Skeletal muscle tissue (tissue), 4 donors: ENCODE results near the gene AIF1L. TPM values are rescaled to one million over a fixed set of nuclear protein-coding genes. Genes with fewer than 3 reads are reported as not detected.
"Not testable (repeated sequence)": the region's sequence is repeated elsewhere in the genome, so short reads cannot be mapped to it uniquely, and the experiment has no call there.

Source experiments
- H3K27ac ChIP-seq: one replicate; pipeline ENCODE4 v1.7.0; 2013; ENCODE audit warnings: mild to moderate bottlenecking, low read depth, low read length, inconsistent platforms
- H3K27me3 ChIP-seq, 3 donors: one replicate each; pipeline ENCODE4 v1.7.0; 2013; ENCODE audit warnings: low read length in 3 of 3; ENCODE audit not compliant: control insufficient read depth in 3 of 3, insufficient read depth in 3 of 3
- H3K36me3 ChIP-seq, 3 donors: one replicate each; pipeline ENCODE4 v1.7.0; 2013; ENCODE audit warnings: low read length in 3 of 3; ENCODE audit not compliant: control insufficient read depth in 3 of 3, insufficient read depth in 3 of 3
- H3K4me1 ChIP-seq, 3 donors: one replicate each; pipeline ENCODE4 v1.7.0; 2013; ENCODE audit warnings: low read length in 3 of 3, mild to moderate bottlenecking in 3 of 3; ENCODE audit not compliant: control insufficient read depth in 3 of 3, insufficient read depth in 3 of 3
- H3K4me3 ChIP-seq, 3 donors: one replicate each; pipeline ENCODE4 v1.7.0; 2013; ENCODE audit warnings: low read length in 3 of 3
- H3K9ac ChIP-seq, 3 donors: one replicate each; pipeline ENCODE4 v1.7.0; 2013; ENCODE audit warnings: low read length in 3 of 3, mild to moderate bottlenecking in 3 of 3, moderate library complexity in 2 of 3, low read depth in 1 of 3
- H3K9me3 ChIP-seq, 3 donors: one replicate each; pipeline ENCODE4 v1.7.0; 2013; ENCODE audit warnings: low read length in 3 of 3; ENCODE audit not compliant: control insufficient read depth in 3 of 3
- total RNA-seq: library from RNA; depleted of rRNA; stranded (reverse); fragments of >200 nt; gene quantifications from one replicate; pipeline ENCODE4 v1.2.3, GENCODE V29; 2014
- donor health status: Osteomylitis.

The AIF1L gene
- total RNA-seq, 1 donor from 2014 or later = 12.0 TPM

GRCh38 chr9:131098391-131099101 lies 2.2 kb downstream of the AIF1L start:
- H3K4me3 ChIP-seq = peak overlapping the region in 1 of 3 donors; percentile 63
- peak overlapping the region in 1 of 3 donors; percentile 62 for H3K9ac ChIP-seq
- H3K36me3 ChIP-seq = no peaks in the 10 kb centered on the region
- peaks cover 46 to 50% (median 49%) of the 10 kb centered on the region in 3 donors for H3K27me3 ChIP-seq
- no peak overlapping the region for H3K27ac ChIP-seq
- no peaks in the 10 kb centered on the region for H3K9me3 ChIP-seq
- peaks cover 13 to 32% (median 17%) of the 10 kb centered on the region in 3 donors for H3K4me1 ChIP-seq

DNA sequence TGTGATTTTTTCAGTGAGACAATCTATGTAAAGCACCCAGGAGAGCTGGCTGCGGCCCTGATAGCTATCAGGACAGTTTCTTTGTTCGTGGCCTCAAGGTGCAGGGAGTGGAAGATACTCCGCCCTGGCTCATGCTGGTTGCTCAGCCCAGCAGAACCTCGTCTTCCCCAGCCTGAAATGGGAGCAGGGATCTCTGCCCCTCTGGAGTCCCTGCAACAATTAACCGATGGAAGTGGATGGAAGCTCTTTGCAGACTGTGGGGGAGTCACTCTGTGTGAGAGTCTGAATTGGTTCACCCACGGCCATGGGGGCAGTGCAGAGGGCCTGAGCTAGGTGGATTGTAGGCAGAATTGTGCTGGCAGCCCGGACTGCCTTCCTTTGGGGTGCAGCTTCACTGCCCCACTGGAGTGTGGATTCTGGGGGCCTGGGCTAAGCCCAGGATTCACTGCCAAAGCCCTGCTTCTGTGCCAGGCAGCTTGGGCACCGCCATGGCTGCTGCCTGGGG lies 2.8 kb downstream of the AIF1L start:
- H3K27ac ChIP-seq = no peak overlapping the region
- H3K36me3 ChIP-seq = no peaks in the 10 kb centered on the region
- H3K27me3 ChIP-seq = peaks cover 43 to 47% (median 46%) of the 10 kb centered on the region in 3 donors
- no peak overlapping the region for H3K9ac ChIP-seq
- peaks cover 13 to 32% (median 17%) of the 10 kb centered on the region in 3 donors for H3K4me1 ChIP-seq
- H3K4me3 ChIP-seq = no peak overlapping the region
- no peaks in the 10 kb centered on the region for H3K9me3 ChIP-seq

- H3K36me3 ChIP-seq, H3K9me3 ChIP-seq, H3K27ac ChIP-seq, H3K4me3 ChIP-seq, H3K9ac ChIP-seq: not testable (repeated sequence)
- peaks cover 13 to 32% (median 17%) of the 10 kb centered on the region in 3 donors for H3K4me1 ChIP-seq
- peaks cover 36 to 40% (median 40%) of the 10 kb centered on the region in 3 donors for H3K27me3 ChIP-seq
Measured at GRCh38 chr9:131099845-131100244, 3.5 kb downstream of the AIF1L start.

DNA sequence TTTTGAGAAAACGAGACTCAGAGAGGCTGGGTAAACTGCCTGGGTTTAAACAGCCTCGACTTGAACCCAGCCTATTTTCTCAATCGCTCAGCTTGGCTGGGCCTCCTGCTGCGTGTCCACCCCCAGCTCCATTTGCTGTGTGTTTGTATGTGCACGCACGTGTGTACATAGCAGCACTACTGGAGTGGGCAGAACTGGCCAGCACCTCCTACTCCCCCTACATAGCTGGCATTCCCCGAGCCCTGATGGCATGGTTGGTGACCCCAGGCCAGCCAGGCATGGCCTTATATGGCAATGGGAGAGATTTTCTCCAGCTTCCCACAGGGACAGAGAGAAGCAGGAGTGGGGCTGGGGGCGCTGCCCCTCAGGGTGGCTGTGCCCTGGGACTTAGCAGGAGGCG lies 4.1 kb downstream of the AIF1L start:
- Histone ChIP-seq H3K4me3 (no peak overlapping the region), H3K4me1 (peaks cover 13 to 32% (median 17%) of the 10 kb centered on the region in 3 donors), H3K9ac (no peak overlapping the region), H3K36me3 (no peaks in the 10 kb centered on the region), H3K27me3 (peaks cover 32 to 36% (median 34%) of the 10 kb centered on the region in 3 donors), H3K27ac (no peak overlapping the region), H3K9me3 (no peaks in the 10 kb centered on the region)

DNA sequence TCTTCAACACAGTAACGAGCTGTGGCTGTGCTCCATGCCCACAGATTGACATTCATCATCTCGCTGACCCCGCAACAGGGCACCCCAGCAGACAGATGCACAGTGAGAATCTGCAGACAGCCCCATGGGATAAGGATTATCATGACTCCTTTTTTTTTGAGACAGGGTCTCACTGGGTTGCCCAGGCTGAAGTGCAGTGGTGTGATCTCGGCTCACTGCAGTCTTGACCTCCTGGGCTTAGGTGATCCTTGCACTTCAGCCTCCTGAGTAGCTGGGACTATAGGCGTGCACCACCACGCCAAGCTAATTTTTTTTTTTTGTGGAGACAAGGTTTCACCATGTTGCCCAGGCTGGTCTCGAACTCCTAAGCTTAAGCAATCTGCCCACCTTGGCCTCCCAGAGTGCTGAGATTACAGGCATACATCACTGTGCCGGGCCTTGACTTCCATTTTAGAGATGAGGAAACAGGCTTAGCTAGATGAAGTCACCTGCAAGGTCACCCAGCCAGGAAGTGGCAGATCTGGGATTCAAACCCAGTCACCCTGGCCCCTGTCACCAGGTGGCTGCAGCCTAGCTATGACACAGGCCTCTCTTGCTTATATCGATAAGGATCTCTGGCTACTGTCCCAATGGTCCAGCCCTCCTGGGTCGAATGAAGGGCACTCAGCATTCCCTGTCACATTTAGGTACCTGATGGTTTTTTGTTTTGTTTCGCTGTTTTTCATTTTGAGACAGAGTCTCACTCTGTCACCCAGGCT lies 5.1 kb downstream of the AIF1L start:
- Histone ChIP-seq H3K9me3 (no peaks in the 10 kb centered on the region), H3K27ac (no peak overlapping the region), H3K27me3 (peaks cover 26 to 29% (median 27%) of the 10 kb centered on the region in 3 donors), H3K36me3 (no peaks in the 10 kb centered on the region), H3K9ac (no peak overlapping the region), H3K4me3 (no peak overlapping the region), H3K4me1 (peaks cover 9 to 27% (median 14%) of the 10 kb centered on the region in 3 donors)

- H3K4me1 ChIP-seq = peaks cover 3 to 27% (median 12%) of the 10 kb centered on the region in 3 donors
- no peaks in the 10 kb centered on the region for H3K36me3 ChIP-seq
- no peak overlapping the region for H3K27ac ChIP-seq
- peaks cover 12 to 13% (median 13%) of the 10 kb centered on the region in 3 donors for H3K27me3 ChIP-seq
- H3K9me3 ChIP-seq = no peaks in the 10 kb centered on the region
- no peak overlapping the region for H3K9ac ChIP-seq
- no peak overlapping the region for H3K4me3 ChIP-seq
Measured at GRCh38 chr9:131103024-131103423, 6.7 kb downstream of the AIF1L start.

DNA sequence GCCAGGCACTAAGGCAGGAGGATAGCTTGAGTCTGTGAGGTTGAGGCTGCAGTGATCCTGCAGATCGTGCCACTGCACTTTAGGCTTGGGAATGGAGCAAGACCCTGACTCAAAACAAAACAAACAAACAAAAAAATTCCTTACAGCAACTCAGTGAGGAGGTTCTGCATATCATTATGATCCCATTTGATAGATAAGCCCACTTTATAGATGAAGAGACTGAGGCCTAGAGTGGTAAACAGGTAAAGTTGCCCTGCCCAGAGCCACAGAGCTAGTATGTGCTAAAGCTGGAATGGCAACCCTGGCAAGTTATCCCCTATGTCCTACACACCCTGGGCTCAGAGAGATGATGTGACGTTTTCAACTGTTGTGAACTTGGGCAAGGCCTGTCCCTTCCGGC lies 7.2 kb downstream of the AIF1L start:
- no peak overlapping the region for H3K27ac ChIP-seq

GRCh38 chr9:131104016-131104740 lies 7.8 kb downstream of the AIF1L start:
- Histone ChIP-seq H3K36me3 (no peaks in the 10 kb centered on the region), H3K9me3 (no peaks in the 10 kb centered on the region), H3K27ac (no peak overlapping the region), H3K27me3 (peaks cover 1 to 7% (median 4%) of the 10 kb centered on the region in 3 donors), H3K4me3 (no peak overlapping the region), H3K4me1 (peaks cover 3 to 21% (median 4%) of the 10 kb centered on the region in 3 donors), H3K9ac (no peak overlapping the region)

More for the DNA sequence above, 7.2 kb downstream of the AIF1L start:
- Histone ChIP-seq H3K4me1 (peaks cover 3 to 24% (median 7%) of the 10 kb centered on the region in 3 donors), H3K9ac (no peak overlapping the region), H3K9me3 (no peaks in the 10 kb centered on the region), H3K27me3 (peaks cover 7 to 9% (median 8%) of the 10 kb centered on the region in 3 donors), H3K4me3 (no peak overlapping the region), H3K36me3 (no peaks in the 10 kb centered on the region)

- H3K9ac ChIP-seq = no peak overlapping the region
- H3K27me3 ChIP-seq = no peaks in the 10 kb centered on the region
- peaks cover 3 to 18% (median 4%) of the 10 kb centered on the region in 3 donors for H3K4me1 ChIP-seq
- H3K9me3 ChIP-seq = no peaks in the 10 kb centered on the region
- H3K27ac ChIP-seq = no peak overlapping the region
- H3K4me3 ChIP-seq = no peak overlapping the region
- H3K36me3 ChIP-seq = no peaks in the 10 kb centered on the region
Measured at GRCh38 chr9:131105952-131106351, 9.6 kb downstream of the AIF1L start.
